Liver (tissue), 9 donors: ENCODE results near the gene SCAF1. TPM values are rescaled to one million over a fixed set of nuclear protein-coding genes. Genes with fewer than 3 reads are reported as not detected.

Source experiments
- DNase-seq: peaks from one replicate; pipeline ENCODE4 v3.0.0-alpha.2; 2017; ENCODE audit warnings: low spot score
- H3K27ac ChIP-seq, 2 donors: one replicate each; pipeline ENCODE4 v1.7.0; 2013; ENCODE audit warnings: inconsistent platforms in 2 of 2, low read length in 2 of 2, control low read depth in 1 of 2, low read depth in 1 of 2, mild to moderate bottlenecking in 1 of 2
- H3K27me3 ChIP-seq, 4 donors: one replicate each; pipeline versions ENCODE4 v1.6.1 to v1.7.0; 2013; ENCODE audit warnings: low read length in 3 of 4, inconsistent platforms in 1 of 4, mild to moderate bottlenecking in 1 of 4, moderate library complexity in 1 of 4; ENCODE audit not compliant: control insufficient read depth in 4 of 4, insufficient read depth in 4 of 4
- H3K36me3 ChIP-seq, 4 donors: one replicate each; pipeline versions ENCODE4 v1.6.1 to v1.7.0; 2013; ENCODE audit warnings: low read length in 3 of 4, mild to moderate bottlenecking in 3 of 4, low read depth in 1 of 4, moderate library complexity in 1 of 4; ENCODE audit not compliant: control insufficient read depth in 4 of 4, insufficient read depth in 3 of 4
- H3K4me1 ChIP-seq, 4 donors: one replicate each; pipeline versions ENCODE4 v1.6.1 to v1.7.0; 2013; ENCODE audit warnings: low read length in 3 of 4, mild to moderate bottlenecking in 3 of 4, moderate library complexity in 1 of 4; ENCODE audit not compliant: control insufficient read depth in 4 of 4, insufficient read depth in 4 of 4
- H3K4me3 ChIP-seq, 3 donors: one replicate each; pipeline versions ENCODE4 v1.6.1 to v1.7.0; 2013; ENCODE audit warnings: low read length in 3 of 3, control low read depth in 1 of 3, low read depth in 1 of 3, mild to moderate bottlenecking in 1 of 3
- H3K9ac ChIP-seq, 2 donors: one replicate each; pipeline ENCODE4 v1.7.0; 2013; ENCODE audit warnings: low read length in 2 of 2, mild to moderate bottlenecking in 2 of 2, moderate library complexity in 2 of 2, control low read depth in 1 of 2, low read depth in 1 of 2
- H3K9me3 ChIP-seq, 4 donors: one replicate each; pipeline versions ENCODE4 v1.6.1 to v1.7.0; 2013; ENCODE audit warnings: low read length in 3 of 4; ENCODE audit not compliant: control insufficient read depth in 4 of 4
- ATF3 ChIP-seq: IDR thresholded peaks from 2 replicates; pipeline ENCODE4 v1.6.1; 2016; ENCODE audit warnings: antibody characterized with exemption
- CTCF ChIP-seq: fragments of 150-350 bp; IDR thresholded peaks from 2 replicates; pipeline ENCODE4 v1.5.1; 2017; ENCODE audit warnings: improper control_type of control experiment, low read depth, low read length; ENCODE audit not compliant: missing input control
- EGR1 ChIP-seq, 2 donors: IDR thresholded peaks; 2 replicates each; pipeline ENCODE4 v1.6.1; 2016 to 2018; ENCODE audit warnings: antibody characterized with exemption in 2 of 2, low read depth in 2 of 2
- FOXA1 ChIP-seq: IDR thresholded peaks from 2 replicates; pipeline ENCODE4 v1.6.1; 2016; ENCODE audit warnings: antibody characterized with exemption
- FOXA2 ChIP-seq: IDR thresholded peaks from 2 replicates; pipeline ENCODE4 v1.6.1; 2016; ENCODE audit warnings: antibody characterized with exemption
- GABPA ChIP-seq, 2 donors: IDR thresholded peaks in 1 of 2; conservative IDR thresholded peaks in 1 of 2; 2 replicates each; pipeline ENCODE4 v1.6.1; 2016; ENCODE audit warnings: antibody characterized with exemption in 2 of 2, mild to moderate bottlenecking in 1 of 2, moderate library complexity in 1 of 2
- HNF4A ChIP-seq, 2 donors: conservative IDR thresholded peaks; 2 replicates each; pipeline ENCODE4 v1.6.1; 2016; ENCODE audit warnings: antibody characterized with exemption in 2 of 2, mild to moderate bottlenecking in 2 of 2
- HNF4G ChIP-seq: IDR thresholded peaks from 2 replicates; pipeline ENCODE4 v1.6.1; 2016; ENCODE audit warnings: antibody characterized with exemption
- JUND ChIP-seq, 2 donors: IDR thresholded peaks; 2 replicates each; pipeline ENCODE4 v1.6.1; 2016; ENCODE audit warnings: antibody characterized with exemption in 2 of 2
- MAX ChIP-seq: IDR thresholded peaks from 2 replicates; pipeline ENCODE4 v1.6.1; 2016; ENCODE audit warnings: antibody characterized with exemption
- NR2F2 ChIP-seq: IDR thresholded peaks from 2 replicates; pipeline ENCODE4 v1.6.1; 2016; ENCODE audit warnings: antibody characterized with exemption
- RAD21 ChIP-seq, 2 donors: IDR thresholded peaks; 2 replicates each; pipeline ENCODE4 v1.6.1; 2016; ENCODE audit warnings: antibody characterized with exemption in 2 of 2, mild to moderate bottlenecking in 2 of 2
- REST ChIP-seq: IDR thresholded peaks from 2 replicates; pipeline ENCODE4 v1.6.1; 2016; ENCODE audit warnings: antibody characterized with exemption, mild to moderate bottlenecking
- RXRA ChIP-seq, 2 donors: IDR thresholded peaks; 2 replicates each; pipeline ENCODE4 v1.6.1; 2017 to 2018; ENCODE audit warnings: antibody characterized with exemption in 2 of 2, mild to moderate bottlenecking in 1 of 2
- SP1 ChIP-seq: IDR thresholded peaks from 2 replicates; pipeline ENCODE4 v1.6.1; 2018; ENCODE audit warnings: antibody characterized with exemption, mild to moderate bottlenecking
- TAF1 ChIP-seq: conservative IDR thresholded peaks from 2 replicates; pipeline ENCODE4 v1.6.1; 2016; ENCODE audit warnings: antibody characterized with exemption, mild to moderate bottlenecking
- YY1 ChIP-seq: IDR thresholded peaks from 2 replicates; pipeline ENCODE4 v1.6.1; 2016; ENCODE audit warnings: antibody characterized with exemption, mild to moderate bottlenecking
- ZBTB33 ChIP-seq: IDR thresholded peaks from 2 replicates; pipeline ENCODE4 v1.6.1; 2016; ENCODE audit warnings: antibody characterized with exemption
- WGBS: extraction: QIAGEN DNeasy Blood & Tissue Kit; methylation state at CpG from one replicate; pipeline ENCODE4 v1.1.7; 2013; 5-methylcytosine and 5-hydroxymethylcytosine counted together
- polyA plus RNA-seq, 2 donors: library from polyadenylated mRNA; stranded (reverse) in 1 of 2; unstranded in 1 of 2; fragments of 200-250 nt in 1 of 2; fragments of >200 nt in 1 of 2; fragmentation: Nextera tagmentation in 1 of 2; extraction: Ambion mirVana in 1 of 2; gene quantifications; one replicate each; pipeline versions ENCODE4 v1.2.1 to v1.2.3, GENCODE V29; 2013 to 2015
- total RNA-seq, 2 donors: library from RNA; depleted of rRNA; stranded (reverse); fragments of >200 nt; gene quantifications; one replicate each; pipeline ENCODE4 v1.2.3, GENCODE V29; 2014
- donor health status: healthy.
- donor health status: healthy.
- donor health status: healthy.
- donor health status: healthy.
- donor health status: healthy.

The SCAF1 gene
- total and polyA plus RNA-seq, 4 donors, result 4.6 to 17.6 (median 9.9) TPM

GRCh38 chr19:49655570-49656455 is 13.8 kb downstream of the SCAF1 start:
- Histone ChIP-seq H3K27me3 (no peaks in the 10 kb centered on the region), H3K9me3 (no peaks in the 10 kb centered on the region), H3K4me1 (no peaks in the 10 kb centered on the region), H3K4me3 (no peak overlapping the region), H3K9ac (no peak overlapping the region), H3K27ac (no peak overlapping the region), H3K36me3 (peaks cover 28 to 76% (median 40%) of the 10 kb centered on the region in 4 donors)
- TF ChIP-seq ZBTB33 (no peak), REST (no peak), HNF4A (conservative IDR thresholded peaks at IDR 0.05) (no peak), EGR1 (IDR thresholded peaks at IDR 0.05; ENCODE audit: low read depth in 2 of 2) (no peak), RXRA (IDR thresholded peaks at IDR 0.05) (no peak), MAX (no peak), GABPA (IDR thresholded peaks at IDR 0.05 in 1 of 2, conservative IDR thresholded peaks at IDR 0.05 in 1 of 2) (no peak), CTCF (no peak), TAF1 (no peak), FOXA2 (no peak), JUND (IDR thresholded peaks at IDR 0.05) (no peak), RAD21 (IDR thresholded peaks at IDR 0.05) (no peak), HNF4G (no peak), NR2F2 (no peak), SP1 (no peak), ATF3 (no peak), FOXA1 (no peak), YY1 (no peak)
- 92% methylated on average over 23 of the region's 23 CpGs for WGBS
- no peak for DNase-seq
